Fibroblast of pulmonary artery (primary cell): Measurements from ENCODE around the gene KCTD1.

Source experiments
- DNase-seq: peaks from one replicate; pipeline ENCODE4 v3.0.0-alpha.2; 2010; ENCODE audit warnings: low read depth
- H3K4me3 ChIP-seq: replicated peaks from 2 replicates; pipeline ENCODE4 v1.5.1; 2011; ENCODE audit warnings: low read depth, mild to moderate bottlenecking, control low read depth, low read length, moderate library complexity
- CTCF ChIP-seq: IDR thresholded peaks from 2 replicates; pipeline ENCODE4 v1.5.1; 2011; ENCODE audit warnings: mild to moderate bottlenecking, control low read depth, low read length, inconsistent platforms; ENCODE audit errors: missing control alignments

KCTD1 gene

GRCh38 chr18:26502823-26503222 lies 45.5 kb downstream of the KCTD1 start:
- DNase-seq: no peak
- no peak for TF ChIP-seq CTCF
- H3K4me3 ChIP-seq: no peak overlapping the region

GRCh38 chr18:26497866-26498265 lies 50.5 kb downstream of the KCTD1 start:
- no peak overlapping the region for H3K4me3 ChIP-seq
- TF ChIP-seq CTCF: no peak
- no peak for DNase-seq

- no peak for DNase-seq
- TF ChIP-seq CTCF: no peak
- no peak overlapping the region for H3K4me3 ChIP-seq
Measured at GRCh38 chr18:26496528-26496927, 51.8 kb downstream of the KCTD1 start.

GRCh38 chr18:26495287-26495686 lies 53.1 kb downstream of the KCTD1 start:
- H3K4me3 ChIP-seq: no peak overlapping the region
- DNase-seq: no peak
- TF ChIP-seq CTCF: no peak

GRCh38 chr18:26493021-26493420 lies 55.3 kb downstream of the KCTD1 start:
- no peak for TF ChIP-seq CTCF
- DNase-seq: peak; percentile 17
- H3K4me3 ChIP-seq: no peak overlapping the region

- no peak overlapping the region for H3K4me3 ChIP-seq
- DNase-seq: no peak
- TF ChIP-seq CTCF: no peak
Measured at GRCh38 chr18:26491194-26491816, 57.0 kb downstream of the KCTD1 start.

GRCh38 chr18:26489881-26490280 lies 58.5 kb downstream of the KCTD1 start:
- no peak overlapping the region for H3K4me3 ChIP-seq

More at GRCh38 chr18:26489881-26490280, 58.5 kb downstream of the KCTD1 start:
- TF ChIP-seq CTCF: no peak
- DNase-seq: peak; percentile 17
